ENCODE measurements around the gene CLK1. TPM values are rescaled to one million over a fixed set of nuclear protein-coding genes. Genes with fewer than 3 reads are reported as not detected.

The CLK1 gene
- total and polyA plus RNA-seq, 2 of the 13 experiments (the other 11 are each of a cell fraction or from before 2014, with no cell fraction given): 66.6 to 101 TPM

GRCh38 chr2:200843993-200844948, 20.2 kb downstream of the CLK1 start (continued):
- TF ChIP-seq ARID4A (CRISPR knock-in tag; IDR thresholded peaks at IDR 0.05; ENCODE audit: borderline replicate concordance): peak; percentile 70
- no peak for TF ChIP-seq TEF (CRISPR knock-in tag; IDR thresholded peaks at IDR 0.05)
- peak; percentile 76; the same call in 1 of the 2 replicates for TF ChIP-seq NFAT5 (CRISPR knock-in tag; IDR thresholded peaks at IDR 0.05)
- 0 out of 2 replicates have a peak, but pooled peaks have one; percentile 63 for TF ChIP-seq ZNF138 (CRISPR knock-in tag; IDR thresholded peaks at IDR 0.05; ENCODE audit: low read depth)
- peak; percentile 51; the same call in 1 of the 2 replicates for TF ChIP-seq ZNF605 (CRISPR knock-in tag; IDR thresholded peaks at IDR 0.05)
- TF ChIP-seq ZNF556 (CRISPR knock-in tag; IDR thresholded peaks at IDR 0.05; ENCODE audit: borderline replicate concordance): peak; percentile 60; the same call in 1 of the 2 replicates
- TF ChIP-seq NAIF1 (CRISPR knock-in tag; IDR thresholded peaks at IDR 0.05; ENCODE audit: borderline replicate concordance): no peak
- peak; percentile 66; the same call in 1 of the 2 replicates for TF ChIP-seq ZNF350 (CRISPR knock-in tag; IDR thresholded peaks at IDR 0.05; ENCODE audit: borderline replicate concordance, low read depth)
- TF ChIP-seq ZNF564 (CRISPR knock-in tag; IDR thresholded peaks at IDR 0.05): 0 out of 2 replicates have a peak, but pooled peaks have one; percentile 22
- TF ChIP-seq, protein P1, sequence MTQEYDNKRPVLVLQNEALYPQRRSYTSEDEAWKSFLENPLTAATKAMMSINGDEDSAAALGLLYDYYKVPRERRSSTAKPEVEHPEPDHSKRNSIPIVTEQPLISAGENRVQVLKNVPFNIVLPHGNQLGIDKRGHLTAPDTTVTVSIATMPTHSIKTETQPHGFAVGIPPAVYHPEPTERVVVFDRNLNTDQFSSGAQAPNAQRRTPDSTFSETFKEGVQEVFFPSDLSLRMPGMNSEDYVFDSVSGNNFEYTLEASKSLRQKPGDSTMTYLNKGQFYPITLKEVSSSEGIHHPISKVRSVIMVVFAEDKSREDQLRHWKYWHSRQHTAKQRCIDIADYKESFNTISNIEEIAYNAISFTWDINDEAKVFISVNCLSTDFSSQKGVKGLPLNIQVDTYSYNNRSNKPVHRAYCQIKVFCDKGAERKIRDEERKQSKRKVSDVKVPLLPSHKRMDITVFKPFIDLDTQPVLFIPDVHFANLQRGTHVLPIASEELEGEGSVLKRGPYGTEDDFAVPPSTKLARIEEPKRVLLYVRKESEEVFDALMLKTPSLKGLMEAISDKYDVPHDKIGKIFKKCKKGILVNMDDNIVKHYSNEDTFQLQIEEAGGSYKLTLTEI (CRISPR knock-in tag; conservative IDR thresholded peaks at IDR 0.05): no peak
- TF ChIP-seq NFIB (CRISPR knock-in tag; IDR thresholded peaks at IDR 0.05; ENCODE audit: borderline replicate concordance): peak; percentile 87; the same call in 1 of the 2 replicates
- peak; percentile 17; the same call in 1 of the 2 replicates for TF ChIP-seq CC2D1A (CRISPR knock-in tag; IDR thresholded peaks at IDR 0.05)
- TF ChIP-seq, protein P2, sequence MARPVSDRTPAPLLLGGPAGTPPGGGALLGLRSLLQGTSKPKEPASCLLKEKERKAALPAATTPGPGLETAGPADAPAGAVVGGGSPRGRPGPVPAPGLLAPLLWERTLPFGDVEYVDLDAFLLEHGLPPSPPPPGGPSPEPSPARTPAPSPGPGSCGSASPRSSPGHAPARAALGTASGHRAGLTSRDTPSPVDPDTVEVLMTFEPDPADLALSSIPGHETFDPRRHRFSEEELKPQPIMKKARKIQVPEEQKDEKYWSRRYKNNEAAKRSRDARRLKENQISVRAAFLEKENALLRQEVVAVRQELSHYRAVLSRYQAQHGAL (CRISPR knock-in tag; IDR thresholded peaks at IDR 0.05; ENCODE audit: not compliant biosample characterization): no peak
